Left renal cortex interstitium (tissue), 4 donors: ENCODE data around the gene CPNE9. TPM values are rescaled to one million over a fixed set of nuclear protein-coding genes. Genes with fewer than 3 reads are reported as not detected.
A peak's percentile ranks its signal among the peaks of the same experiment; 100 is the strongest.

Source experiments
- DNase-seq, 4 donors: peaks; one replicate each; pipeline ENCODE4 v3.0.0-alpha.2; 2013; ENCODE audit warnings: low read depth in 4 of 4, low spot score in 2 of 4, missing footprints in 1 of 4
- polyA plus RNA-seq, 4 donors: library from polyadenylated mRNA; unstranded; fragments of 120-200 nt; gene quantifications; one replicate each; pipeline ENCODE4 v1.2.1, GENCODE V29; 2013; ENCODE audit not compliant: insufficient read length in 4 of 4

Gene CPNE9
- polyA plus RNA-seq, 4 donors, result 0.14 to 0.30 TPM; not detected in 2

DNA sequence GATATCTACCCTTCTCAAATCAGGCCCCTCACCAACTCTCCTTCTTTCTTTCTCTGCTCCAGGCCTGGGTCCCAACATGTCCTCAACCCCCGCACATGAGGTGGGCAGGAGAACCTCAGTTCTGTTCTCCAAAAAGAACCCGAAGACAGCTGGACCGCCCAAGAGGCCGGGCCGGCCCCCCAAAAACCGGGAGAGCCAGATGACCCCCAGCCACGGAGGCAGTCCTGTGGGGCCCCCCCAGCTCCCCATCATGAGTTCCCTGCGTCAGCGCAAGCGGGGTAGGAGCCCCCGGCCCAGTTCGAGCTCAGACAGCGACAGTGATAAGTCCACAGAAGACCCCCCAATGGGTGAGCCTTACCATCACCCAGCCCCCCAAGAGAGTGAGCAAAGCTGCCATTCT is 40.5 kb downstream of the CPNE9 start:
- DNase-seq, result no peak

DNA sequence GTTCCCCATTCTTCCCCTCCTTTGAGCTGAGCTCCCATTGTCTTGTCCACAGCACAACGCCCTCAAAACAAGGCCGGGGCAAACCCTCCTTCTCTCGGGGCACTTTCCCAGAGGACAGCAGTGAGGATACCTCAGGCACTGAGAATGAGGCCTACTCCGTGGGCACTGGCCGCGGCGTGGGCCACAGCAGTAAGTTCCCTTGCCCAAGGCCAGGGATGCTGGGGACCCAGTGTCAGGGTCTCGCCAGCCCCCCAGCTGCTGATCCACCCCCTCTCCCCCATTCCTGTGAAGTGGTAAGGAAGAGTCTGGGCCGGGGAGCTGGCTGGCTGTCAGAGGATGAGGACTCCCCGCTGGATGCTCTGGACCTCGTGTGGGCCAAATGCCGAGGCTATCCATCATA is 41.9 kb downstream of the CPNE9 start:
- DNase-seq, result no peak

DNA sequence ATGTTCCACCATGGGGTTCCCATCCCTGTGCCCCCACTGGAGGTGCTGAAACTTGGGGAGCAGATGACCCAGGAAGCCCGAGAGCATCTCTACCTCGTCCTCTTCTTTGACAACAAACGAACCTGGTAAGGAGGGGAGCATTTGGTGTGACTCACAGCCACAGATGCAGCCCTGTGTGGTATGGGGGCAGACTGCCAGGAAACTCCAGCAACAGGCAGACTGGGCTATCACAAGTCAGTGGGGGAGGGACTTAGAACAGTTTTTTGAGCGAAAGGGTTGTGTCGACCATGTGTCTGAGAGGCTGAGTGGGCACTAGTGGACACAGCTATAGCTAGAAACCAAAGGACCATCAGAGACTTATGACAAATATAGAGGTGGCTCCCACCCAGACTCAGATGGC is 42.7 kb downstream of the CPNE9 start:
- no peak for DNase-seq

DNA sequence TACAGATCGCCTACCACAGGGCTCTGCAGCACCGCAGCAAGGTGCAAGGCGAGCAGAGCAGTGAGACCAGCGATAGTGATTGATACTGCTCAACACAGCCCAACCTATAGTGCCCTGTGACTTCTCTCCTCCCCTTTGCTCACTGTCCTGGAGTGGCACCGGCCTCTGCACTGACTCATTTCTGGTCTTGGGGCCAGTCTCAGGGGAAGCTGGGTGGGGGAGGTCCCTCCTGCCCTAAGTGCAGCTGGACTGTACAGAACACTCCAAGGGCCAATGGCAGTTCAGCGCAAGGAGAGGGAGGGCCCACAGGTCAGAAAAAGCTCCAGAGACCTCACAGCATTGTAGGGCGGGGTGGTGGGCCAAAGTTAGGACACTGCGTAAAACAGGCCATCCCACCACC is 43.6 kb downstream of the CPNE9 start:
- DNase-seq, result no peak

DNA sequence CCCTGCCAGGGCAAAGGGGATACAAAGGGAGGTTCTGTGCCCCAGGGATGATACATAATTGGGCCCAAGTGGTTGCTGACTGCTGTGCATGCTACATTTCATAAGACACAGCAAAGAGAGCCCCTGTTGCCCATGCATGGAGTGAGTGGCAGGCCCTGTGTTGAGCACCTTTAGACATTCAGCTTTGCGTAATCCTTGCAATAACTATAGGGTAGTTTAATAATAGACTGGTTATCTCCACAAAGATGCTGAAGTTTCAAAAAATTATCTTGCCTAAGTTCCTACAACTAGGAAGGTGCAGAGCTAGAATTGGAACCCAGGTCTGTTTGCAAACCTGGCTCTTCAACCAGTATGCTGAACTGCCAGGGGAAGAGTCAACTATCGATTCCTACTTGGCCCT is 44.4 kb downstream of the CPNE9 start:
- no peak for DNase-seq

DNA sequence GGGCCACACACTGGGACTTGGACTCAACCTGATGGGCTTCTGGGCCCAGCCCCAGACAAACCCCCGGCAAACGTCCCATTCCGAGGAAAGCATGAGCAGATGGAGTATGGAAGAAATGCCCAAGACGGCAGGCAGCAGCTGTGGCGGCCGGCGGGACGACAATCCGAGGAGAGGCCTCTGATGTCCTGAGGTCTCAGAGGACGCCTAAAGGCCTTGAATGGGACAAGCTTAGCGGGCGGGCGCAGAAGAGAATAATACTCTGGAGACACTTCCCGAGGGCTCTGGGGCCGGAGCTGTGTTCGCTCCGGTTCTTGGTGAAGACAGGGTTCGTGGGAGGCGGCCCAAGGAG is 45.6 kb downstream of the CPNE9 start:
- no peak for DNase-seq

DNA sequence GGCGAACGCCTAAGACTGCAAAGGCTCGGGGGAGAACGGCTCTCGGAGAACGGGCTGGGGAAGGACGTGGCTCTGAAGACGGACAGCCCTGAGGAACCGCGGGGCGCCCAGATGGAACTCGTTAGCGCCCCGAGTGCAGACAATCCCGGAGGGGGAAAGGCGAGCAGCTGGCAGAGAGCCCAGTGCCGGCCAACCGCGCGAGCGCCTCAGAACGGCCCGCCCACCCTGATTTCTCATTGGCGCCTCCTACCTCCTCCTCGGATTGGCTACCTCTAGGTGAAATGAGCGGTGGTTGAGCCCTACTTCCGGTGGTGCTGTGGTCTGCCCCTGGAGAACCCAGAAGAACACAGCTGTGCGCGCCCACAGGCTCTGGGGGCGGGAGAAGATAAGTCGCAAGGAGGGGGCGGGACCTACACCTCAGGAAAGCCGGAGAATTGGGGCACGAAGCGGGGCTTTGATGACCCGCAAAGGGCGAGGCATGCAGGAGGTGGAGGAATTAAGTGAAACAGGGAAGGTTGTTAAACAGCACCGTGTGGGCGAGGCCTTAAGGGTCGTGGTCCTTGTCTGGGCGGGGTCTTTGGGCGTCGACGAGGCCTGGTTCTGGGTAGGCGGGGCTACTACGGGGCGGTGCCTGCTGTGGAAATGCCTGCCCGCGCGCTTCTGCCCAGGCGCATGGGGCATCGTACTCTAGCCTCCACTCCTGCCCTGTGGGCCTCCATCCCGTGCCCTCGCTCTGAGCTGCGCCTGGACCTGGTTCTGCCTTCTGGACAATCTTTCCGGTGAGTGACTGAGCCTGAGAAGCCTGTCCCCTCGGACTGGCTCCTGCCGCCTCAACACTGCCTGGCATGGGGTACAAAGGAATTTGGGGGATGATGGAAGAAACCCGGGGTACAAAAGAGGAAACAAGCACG is 46.3 kb downstream of the CPNE9 start, which contains the start of gene OGG1:
TSS of gene OGG1 (plus strand) at position 308 of the 911 bp plus-strand sequence. CDS start at position 643, 335 bp downstream.
- DNase-seq, result peak; percentile 90 to 97 (median 96)

DNA sequence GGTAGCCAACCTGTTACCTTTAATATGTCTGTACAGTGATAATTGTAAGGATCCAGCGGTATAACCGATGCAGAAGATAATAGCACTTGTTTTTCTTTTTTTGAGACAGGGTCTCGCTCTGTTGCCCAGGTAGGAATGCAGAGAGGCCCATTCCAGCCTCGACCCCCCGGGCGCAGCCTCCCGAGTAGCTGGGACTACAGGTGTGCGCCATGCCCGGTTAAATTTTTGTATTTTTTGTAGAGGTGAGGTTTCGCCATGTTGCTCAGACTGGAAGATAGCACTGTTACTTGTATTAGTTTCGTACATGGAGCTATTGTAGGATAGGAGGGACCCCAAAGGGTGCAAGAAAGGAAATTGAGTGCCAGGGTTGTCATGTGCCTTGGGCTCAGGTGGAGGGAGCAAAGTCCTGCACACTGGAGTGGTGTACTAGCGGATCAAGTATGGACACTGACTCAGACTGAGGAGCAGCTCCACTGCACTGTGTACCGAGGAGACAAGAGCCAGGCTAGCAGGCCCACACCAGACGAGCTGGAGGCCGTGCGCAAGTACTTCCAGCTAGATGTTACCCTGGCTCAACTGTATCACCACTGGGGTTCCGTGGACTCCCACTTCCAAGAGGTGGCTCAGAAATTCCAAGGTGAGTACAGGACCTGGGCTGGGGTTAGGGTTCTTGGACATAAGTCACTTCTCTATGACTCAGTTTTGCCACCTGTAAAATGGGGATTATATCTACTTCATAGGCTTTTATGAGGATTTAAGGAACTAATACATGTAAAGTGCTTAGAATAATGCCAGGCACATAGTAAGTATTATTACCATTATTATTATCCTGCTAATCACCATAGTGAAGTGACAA is 47.2 kb downstream of the CPNE9 start:
- DNase-seq, result no peak

DNA sequence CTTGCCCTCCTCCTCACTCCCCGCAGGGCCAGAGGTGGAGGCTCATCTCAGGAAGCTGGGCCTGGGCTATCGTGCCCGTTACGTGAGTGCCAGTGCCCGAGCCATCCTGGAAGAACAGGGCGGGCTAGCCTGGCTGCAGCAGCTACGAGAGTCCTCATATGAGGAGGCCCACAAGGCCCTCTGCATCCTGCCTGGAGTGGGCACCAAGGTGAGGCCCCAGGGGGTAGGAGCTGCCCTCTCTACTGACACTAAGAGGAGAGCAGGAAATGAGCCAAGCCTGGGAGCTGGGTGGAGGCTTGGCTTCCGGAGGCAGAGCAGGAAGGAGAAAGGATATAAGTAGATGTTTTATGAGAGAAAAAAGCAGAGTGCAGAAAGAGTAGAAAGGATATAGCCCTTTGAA is 51.0 kb downstream of the CPNE9 start:
- DNase-seq, result no peak

DNA sequence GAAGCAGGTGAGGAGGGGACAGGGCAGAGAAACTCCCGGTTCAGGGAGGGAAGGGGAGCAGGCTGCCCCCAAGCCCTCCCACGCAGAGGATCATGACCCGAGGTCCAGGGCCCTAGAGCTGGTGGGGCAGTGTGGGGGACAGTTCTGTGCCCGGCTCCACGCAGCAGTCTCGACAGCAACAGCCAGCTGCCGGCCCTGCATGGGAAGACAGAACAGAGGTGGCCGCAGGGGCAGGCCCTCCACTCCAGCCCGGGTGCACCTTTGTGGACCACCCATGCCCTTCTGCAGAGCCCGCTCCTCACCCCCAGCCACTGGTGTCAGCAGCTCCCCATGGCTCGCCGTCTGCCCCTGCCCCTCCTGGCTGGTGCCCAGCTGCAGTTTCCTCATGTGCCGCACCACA is 53.8 kb downstream of the CPNE9 start:
- no peak for DNase-seq

DNA sequence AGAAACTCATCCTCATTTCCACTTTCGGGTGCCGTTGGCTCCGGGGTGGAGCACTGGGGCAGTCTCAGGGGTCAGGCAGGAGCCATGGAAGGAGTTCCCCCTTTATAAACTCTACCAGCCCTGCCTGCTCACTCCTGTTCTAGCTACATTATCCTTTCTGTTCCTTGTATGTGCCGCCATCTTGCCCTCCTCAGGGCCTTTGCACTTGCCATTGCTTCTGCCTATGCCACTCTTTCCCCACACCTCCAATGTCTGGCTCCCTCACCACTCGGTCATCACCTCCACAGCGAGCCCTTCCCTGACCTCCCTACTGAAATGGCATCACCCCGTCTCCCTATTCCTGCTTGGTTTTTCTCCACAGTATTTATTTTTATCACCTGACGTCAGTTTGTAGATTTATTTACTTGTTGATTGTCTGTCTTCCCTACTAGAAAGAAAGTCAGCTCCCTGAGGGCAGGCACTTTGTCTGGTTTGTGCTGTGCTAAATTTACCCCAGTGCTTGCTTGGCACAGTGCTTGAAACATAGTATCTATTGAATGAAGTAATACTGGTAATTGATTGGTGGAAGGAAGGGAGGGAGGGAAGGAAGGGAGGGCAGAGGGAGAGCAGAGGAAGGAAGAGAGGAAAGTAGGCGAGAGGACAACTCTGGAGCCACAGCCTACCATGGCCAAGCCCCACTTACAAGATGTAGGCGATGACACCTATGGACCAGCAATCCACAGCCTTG is 57.3 kb downstream of the CPNE9 start:
- no peak for DNase-seq

DNA sequence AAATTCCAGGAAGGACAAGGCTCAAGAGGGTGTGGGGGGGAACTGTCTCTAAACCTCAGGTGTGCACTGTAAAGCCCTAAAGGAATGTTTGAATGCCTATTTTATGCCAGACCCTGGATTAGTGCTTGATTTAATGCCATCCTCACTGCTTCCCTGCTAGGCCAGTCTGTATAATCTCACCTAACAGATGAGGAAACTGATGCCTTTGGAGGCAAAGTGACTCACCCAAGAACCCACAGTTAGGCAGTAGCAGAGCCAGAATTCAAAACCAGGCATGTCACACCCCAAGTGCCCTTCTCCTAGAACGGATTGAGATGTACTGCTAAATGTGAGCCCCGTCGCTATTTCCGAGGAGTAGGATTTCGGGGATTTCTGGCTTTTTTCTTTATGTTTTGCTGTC is 58.3 kb downstream of the CPNE9 start:
- DNase-seq, result no peak

DNA sequence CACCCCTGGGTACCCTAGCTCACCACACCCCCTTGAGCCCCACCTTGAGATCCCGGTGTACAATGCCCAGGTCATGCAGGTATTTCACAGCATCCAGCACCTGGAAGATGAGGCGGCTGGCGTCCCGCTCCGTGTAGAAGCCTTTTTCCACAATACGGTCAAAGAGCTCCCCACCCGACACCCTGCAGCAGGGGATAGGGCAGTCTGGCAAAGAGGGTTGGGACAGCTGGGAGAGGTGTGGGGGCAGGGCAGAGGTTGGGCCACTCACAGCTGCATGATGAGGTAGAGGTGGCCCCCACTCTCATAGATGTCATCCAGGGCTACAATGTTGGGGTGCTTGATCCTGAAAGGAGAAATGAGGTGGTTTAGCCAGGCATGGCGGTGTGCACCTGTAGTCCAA is 59.2 kb downstream of the CPNE9 start:
- DNase-seq, result no peak

DNA sequence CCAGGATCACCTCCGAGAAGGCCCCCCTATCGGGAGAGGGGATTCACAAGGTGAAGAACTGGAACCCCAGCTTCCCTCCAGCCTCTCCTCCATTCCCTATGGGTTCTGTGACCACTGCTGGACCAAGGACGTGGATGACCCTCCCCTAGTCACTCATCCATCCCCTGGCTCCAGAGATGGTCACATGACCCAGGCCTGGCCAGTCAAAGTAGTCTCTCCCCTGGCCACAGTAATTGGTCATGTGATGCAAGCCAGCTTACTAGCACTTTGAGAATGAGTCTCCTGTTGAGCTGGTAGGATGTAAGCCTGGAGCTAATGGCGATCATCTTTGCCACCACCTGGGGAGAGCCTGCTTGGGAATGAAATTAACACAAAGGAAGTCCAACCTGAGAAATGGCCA is 62.2 kb downstream of the CPNE9 start:
- no peak for DNase-seq

DNA sequence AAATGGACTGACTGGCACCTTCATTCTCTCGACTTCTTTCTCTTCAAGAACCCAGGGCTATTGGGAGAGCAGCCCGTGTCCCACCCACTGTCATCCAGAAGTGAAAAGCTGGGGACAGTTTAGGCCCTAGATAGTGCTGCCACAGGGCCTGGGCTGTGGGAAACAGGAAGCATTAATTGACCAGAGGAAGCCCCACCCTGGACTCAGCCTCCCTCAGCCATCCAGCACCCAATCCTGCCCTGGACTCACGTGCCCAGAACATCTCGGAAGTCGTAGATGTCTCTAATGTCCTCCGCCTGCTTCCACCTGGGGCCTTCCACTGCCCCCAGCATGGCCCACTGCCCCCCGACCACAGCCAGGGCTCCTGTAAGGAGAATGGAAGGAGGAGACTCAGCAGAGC is 63.8 kb downstream of the CPNE9 start:
- no peak for DNase-seq

DNA sequence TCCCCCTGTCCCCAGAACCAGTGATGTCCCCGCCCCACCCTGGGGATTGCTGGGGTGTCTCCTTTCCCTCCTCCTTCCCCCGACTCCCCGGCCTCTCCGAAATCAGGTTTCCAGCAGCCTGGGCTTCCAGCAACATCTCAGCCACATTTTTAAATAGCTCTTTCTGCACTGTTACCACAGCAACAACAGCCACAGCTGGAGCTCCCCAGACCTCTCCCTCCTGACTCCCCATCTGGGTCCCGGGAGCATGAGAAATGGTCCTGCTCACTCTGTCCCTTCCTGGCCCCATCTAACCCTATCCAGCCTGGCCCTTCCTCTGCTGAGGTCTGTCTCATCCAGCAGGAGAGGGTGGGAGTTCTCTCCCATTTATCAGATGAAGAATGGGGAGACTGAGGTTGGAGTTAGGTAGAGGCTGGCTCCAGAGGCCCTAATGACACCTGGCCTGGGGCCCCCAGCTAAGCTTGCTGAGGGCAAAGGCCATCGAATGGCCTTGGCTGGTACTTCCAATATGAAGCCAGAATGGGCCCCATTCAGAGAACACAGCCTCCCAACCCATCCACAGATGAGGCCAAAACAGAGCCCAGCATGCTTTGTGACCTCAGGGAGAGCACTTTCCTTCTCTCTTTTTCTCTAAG is 64.6 kb downstream of the CPNE9 start:
- DNase-seq, result no peak

DNA sequence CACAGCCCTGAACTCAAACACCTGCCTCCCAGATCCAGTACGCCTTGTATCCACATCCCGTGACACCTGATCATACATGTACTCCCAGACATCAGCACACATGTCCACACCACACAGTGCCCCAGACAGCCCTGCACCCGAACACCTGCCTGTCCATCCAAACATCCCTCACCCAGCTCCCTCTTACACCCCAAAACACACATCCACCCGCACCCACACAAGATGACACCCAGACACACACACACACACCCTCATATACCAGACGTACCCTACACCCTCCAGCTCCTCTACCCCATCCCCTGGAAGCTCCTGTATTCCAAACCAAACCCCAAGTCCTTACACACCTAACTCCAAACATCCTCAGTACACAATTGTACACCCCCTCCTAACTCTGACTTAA is 65.4 kb downstream of the CPNE9 start:
- DNase-seq, result no peak

DNA sequence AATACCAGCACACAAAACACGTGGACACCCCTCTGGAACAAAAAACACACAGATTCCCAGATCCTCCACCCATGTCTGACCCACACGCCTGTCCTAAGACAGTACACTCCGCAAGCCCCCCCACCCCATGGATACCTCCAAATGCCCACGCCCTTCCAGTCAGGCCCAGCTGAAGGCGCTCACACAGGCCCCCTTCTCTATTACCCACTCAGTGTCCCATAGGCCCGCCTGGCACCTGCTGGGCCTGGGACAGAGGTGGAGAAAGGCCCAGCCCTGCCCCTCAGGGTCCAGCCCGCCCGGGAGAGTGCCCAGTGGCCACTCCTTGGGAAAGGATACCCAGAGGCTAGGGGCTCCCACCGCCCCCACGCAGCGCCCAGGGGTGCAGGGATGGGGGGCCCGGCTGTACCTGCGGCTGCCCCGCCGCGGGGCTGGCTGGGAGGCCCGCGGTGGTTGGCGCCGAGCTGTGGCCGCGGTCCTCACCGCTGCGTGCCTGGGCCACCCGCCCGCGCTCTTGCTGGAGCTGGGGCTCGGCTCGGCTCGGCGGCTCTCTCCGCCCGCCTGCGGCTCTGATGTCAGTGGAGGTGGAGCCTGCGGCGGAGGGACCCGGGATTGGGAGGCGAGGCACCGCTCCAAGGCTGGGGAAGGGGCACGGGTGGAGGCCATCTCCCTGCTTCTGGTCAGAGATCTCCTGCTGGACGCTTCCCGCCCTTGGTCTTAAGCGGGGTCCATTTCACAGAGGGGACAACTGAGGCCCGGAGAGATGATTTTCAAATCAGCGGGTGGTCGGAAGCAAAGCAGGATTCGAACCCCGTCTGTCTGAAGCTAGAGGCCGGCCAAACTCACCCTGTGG is 66.0 kb downstream of the CPNE9 start, which contains the start of gene CAMK1:
TSS of gene CAMK1 (minus strand) at position 522 of the 850 bp plus-strand sequence. CDS start 2,198 bp downstream, outside the sequence.
- DNase-seq, result peak in 2 of 4 donors; percentile 52 to 53

DNA sequence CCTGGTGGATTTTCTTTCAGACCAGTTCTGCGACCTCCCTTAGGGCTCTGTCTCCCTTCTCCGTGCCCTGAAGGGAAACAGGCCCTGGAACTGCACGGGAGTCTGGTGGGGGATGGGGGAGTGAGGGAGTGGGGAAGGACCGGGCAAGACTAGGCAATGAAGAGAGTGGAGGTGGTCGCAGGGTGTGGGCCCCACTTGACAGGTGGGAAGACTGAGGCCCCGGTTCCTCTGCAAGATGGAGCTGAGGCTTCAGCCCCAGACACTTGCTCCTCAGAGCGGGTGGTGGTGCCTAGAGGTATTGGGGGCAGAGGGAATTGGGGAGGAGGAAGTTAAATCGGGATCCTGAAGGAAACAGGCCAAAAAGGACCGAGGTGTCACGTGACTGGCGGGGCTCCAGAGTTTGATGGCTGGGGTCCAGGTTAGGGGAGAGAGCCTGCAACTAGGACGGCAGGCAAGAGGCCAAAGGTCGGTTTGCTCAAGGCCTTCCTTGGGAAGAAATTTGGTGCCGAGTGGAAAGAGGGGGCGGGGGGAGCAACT is 66.7 kb downstream of the CPNE9 start:
- DNase-seq, result peak in 1 of 4 donors; percentile 55
